GM18867 (cell line): ENCODE results near the gene UBE2H.

Experiments
- ATAC-seq: cut with Tn5 transposase; IDR thresholded peaks from one replicate; pipeline ENCODE4 v1.9.1; 2021; ENCODE audit warnings: mild to moderate bottlenecking, moderate library complexity; ENCODE audit not compliant: unreplicated experiment

Gene UBE2H

GRCh38 chr7:129792721-129793120, 160.0 kb downstream of the UBE2H start:
- no peak for ATAC-seq

DNA sequence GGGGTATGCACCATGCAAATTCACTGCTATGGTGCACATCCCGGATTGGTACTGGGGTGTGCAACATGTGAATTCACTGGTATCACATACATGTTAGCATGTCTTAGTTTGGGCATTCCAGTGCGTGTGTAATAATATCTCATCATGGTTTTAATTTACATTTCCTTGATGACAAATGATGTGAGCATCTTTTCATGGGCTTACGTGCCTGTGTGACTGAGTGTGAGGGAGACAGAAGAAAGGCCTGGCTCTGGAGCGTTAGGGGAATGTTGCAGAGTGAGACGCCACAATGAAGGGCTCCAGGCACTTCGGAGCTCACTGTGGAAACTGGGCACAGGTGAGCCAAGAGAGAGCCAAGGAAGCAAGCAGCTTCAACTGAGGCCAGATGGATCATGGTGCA, 162.6 kb downstream of the UBE2H start:
- no peak for ATAC-seq

DNA sequence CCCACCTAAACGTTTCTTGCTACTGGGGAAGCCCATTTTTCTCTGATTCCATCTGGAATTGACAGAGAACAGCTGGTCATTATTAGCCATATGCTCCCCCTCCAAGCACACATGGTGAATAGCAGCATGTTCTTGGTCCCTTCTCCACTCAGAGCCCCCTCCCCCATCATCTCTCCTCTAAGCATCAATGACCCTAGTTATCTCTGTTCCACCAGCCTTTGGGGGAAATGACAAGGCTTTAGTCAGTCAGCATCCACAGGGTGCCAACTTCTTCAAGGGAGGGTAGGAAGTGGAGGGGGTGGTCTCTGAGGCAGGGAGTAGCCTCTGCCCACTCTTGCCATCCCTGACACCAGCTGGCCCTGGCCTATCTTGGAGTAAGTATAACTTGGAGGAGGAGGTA, 163.1 kb downstream of the UBE2H start:
- ATAC-seq: no peak

- no peak for ATAC-seq
Observed at GRCh38 chr7:129789000-129789399, 163.8 kb downstream of the UBE2H start.

DNA sequence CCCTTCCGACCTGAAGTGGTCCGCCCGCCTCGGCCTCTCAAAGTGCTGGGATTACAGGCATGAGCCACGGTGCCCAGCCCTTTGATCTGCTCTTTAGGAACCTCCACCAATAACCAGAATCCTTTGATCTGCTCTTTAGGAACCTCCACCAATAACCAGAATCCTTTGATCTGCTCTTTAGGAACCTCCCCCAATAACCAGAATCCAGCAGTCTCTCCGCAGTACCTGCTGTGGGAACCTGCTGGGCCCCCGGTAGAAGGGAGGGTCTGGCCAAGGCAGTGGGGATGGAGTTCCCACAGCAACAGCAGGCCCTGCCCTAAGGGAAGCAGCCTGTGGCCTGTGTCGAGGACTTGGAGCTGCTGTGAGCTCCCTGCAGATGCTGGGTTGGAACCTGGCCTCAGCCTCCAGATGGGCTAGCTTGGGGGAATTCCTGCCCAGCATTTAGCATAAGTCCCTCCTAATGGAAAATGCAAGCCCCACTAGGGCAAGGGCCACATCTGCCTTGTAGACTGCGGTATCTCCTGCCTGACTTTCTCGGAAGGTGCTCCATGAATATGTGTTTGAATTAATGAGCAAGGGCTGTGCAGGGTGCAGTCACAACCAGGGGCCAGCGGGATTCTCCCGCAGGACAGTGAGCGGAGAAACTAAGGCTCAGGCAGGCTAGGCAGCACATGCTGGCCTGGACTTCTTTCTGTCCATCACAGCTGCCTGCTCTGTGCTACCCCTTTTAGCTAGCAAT, 165.8 kb downstream of the UBE2H start:
- no peak for ATAC-seq

DNA sequence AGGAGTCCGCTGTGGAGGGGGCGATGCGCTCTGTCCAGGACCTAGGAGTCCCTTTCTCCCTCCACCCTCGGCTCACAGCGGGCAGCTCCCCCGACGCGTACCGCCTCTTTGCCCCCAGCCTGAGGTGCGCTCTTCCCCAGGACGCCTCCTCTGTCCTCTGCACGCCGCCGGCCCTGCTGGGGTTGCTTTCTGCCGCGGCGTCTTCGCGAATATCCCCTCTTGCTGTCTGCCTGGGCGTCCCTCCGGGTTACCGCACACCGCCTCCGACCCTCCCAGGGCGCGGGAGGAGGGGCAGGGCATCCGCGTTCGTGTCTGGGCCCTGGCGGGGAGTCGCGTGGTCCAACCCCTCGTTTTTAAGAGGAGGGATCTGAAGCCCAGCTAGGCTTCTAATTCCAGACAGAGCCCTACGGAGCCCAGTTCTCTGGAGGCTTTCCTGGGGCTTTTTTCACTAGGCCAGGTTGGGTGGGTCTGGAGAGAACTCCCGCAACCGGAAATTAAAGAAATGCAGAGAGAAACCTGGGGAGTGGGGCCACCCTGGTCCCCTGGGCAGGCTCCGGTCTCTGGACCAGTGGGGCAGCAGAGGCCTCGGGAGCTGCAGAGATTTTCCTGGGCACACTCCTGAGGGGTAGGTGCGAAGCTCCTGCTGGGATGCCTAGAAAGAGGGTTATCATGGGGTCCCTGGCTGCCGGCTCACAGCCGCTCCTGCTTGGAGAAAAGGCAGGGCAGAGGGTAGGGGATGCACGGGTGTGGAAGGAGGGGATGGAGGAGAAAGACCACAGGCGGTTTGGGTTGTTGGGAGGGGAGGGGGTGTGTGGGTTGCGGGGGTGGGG, 166.9 kb downstream of the UBE2H start:
- no peak for ATAC-seq

- no peak for ATAC-seq
Observed at GRCh38 chr7:129784783-129785684, 167.7 kb downstream of the UBE2H start.

GRCh38 chr7:129784437-129784782, 168.3 kb downstream of the UBE2H start:
- no peak for ATAC-seq

GRCh38 chr7:129783584-129783919, 169.2 kb downstream of the UBE2H start:
- ATAC-seq: no peak

DNA sequence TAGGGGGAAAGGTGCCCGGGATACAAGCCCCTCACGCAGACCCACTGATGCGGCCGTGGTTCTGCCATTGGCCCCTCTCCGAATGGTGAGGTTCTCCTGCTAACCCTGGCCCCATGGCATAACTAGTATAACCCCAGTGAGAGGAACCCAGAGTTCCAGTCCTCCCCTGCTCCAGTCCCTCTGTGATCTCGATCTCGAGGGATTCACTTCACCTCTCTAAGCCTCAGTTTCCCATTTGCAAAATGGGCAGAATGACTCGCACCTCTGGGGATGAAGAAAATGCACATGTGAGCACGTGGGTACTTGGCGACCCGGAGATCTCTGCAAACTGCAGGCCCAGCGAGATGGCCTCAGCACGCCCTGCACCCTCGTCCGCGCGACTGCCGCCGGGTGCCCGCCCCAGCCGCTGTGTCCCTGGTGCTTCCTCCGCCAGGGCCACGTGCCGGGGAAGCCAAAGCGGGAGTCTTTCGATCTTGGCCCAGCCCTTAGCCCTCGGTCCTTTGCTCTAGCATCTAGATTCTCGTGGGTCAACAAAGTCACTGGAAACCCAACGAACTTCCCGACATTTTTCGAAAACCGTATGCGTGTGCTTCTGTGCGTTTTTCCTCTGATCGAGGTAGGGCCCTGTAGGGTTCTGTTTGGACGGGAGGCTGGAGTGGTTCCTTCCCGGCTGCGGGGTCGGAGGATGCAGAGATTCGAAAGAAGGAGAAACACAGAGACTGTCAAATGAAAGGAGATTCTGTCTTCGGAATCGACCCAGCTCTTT, 169.8 kb downstream of the UBE2H start:
- no peak for ATAC-seq

DNA sequence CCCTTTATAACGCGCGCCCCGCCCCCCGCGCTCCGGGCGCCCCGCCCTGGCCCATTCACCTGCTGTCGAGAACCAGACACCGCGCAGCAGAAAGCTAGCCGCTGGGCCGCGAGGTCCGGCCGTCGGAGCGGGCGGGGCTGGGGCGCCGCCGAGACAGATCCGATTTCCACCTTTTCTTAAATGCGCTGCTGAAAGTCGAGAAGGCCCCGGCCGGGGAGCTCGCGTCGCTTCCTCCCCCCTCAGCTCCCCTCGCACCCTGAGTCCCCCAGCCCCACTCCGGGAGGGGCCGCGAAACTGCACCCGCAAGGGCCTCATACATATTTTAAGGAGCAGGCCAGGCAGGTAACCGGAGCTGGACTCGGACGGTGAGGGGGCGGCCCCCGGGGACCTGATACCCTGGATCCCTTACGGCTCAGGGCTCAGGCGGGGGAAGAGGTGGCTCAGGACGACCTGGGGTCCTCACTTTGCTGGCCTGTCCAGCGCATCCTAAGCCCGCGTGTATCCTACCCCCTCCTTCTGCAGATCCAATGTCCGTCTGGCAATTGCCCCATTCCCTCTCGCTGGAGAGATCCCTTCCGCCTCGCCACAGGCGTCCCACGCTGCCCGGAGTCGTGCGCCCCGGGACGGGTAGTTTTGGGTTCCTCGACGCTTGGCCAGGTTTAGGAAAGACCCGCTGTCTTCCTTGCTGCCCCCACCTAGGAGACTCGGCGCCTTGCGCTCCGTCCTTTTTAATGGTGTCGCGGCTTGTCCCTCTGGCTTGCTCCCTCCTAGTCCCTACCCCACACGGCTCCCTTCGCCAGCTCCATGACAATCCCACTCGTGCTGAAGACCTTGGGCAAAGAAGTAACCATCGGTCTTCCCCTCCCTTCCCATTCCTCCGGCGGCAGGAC, 170.6 kb downstream of the UBE2H start:
- no peak for ATAC-seq

GRCh38 chr7:129780974-129781927, 171.5 kb downstream of the UBE2H start:
- no peak for ATAC-seq
